Stimulated activated CD4-positive, alpha-beta T cell treated with anti-CD3 and anti-CD28 coated beads, TNF-alpha, amount 100 ng/mL, for 48 hours (primary cell): Measurements from ENCODE around the gene GRIFIN.
A peak's percentile ranks its signal among the peaks of the same experiment; 100 is the strongest.

ENCODE experiments used
- DNase-seq, 3 donors: peaks; one replicate each; pipeline ENCODE4 v3.0.0-alpha.2; 2020; ENCODE audit warnings: low read depth in 3 of 3

The GRIFIN gene, protein sequence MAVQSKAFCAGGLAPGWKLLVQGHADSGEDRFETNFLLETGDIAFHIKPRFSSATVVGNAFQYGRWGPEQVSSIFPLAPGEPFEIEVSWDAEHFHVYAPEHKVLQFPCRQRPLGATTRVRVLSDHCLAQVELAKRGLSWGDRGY

DNA sequence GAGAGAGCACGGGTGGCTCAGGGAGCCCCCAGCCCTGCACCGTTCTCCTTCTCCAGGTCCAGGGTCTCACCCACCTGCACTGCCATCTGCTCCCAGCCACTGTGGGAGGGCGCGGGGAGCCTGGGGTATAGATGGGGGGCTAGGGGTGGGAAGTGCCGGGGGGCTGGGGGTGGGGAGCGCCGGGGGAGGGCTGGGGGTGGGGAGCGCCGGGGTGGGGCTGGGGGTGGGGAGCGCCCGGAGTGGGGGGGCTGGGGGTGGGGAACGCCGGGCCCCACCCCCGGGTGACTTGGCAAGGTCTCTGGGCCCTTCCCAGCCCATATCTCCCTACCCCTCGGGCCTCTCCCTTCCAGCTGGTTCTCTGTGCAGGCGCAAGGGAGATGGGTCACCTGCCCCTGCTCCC lies at the start of gene GRIFIN:
GRIFIN (minus strand) TSS at position 101 of the 400 bp plus-strand sequence; CDS start at position 86, 15 bp downstream.
- no peak for DNase-seq

- no peak for DNase-seq
These were observed 48.8 kb upstream of the GRIFIN start for GRCh38 chr7:2524808-2525657.

- DNase-seq, result no peak
These were observed 48.0 kb upstream of the GRIFIN start for GRCh38 chr7:2523941-2524807.

DNA sequence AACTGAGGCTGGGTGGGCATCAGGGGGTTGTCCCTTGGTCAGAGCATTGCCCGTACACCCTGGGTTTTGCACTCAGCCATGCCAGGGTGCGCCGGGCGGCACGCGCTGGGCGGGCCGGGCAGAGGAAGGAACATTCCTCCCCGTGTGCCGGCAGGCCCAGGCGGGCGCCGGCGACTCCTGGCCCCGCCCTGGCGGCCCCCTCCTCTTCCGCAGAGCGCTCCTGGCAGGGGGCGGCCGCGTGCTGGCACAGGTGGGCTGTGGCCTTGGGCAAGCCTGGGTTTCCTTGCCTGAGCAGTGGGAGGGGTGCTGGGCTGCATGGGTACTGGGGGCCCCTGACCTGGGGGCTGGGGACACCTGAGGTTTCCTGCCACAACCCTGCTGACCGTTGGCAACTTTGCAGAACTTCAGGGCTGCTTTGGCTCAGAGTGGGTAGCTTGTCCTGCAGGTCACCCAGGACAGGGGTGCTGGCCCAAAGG lies 47.3 kb upstream of the GRIFIN start:
- no peak for DNase-seq

DNA sequence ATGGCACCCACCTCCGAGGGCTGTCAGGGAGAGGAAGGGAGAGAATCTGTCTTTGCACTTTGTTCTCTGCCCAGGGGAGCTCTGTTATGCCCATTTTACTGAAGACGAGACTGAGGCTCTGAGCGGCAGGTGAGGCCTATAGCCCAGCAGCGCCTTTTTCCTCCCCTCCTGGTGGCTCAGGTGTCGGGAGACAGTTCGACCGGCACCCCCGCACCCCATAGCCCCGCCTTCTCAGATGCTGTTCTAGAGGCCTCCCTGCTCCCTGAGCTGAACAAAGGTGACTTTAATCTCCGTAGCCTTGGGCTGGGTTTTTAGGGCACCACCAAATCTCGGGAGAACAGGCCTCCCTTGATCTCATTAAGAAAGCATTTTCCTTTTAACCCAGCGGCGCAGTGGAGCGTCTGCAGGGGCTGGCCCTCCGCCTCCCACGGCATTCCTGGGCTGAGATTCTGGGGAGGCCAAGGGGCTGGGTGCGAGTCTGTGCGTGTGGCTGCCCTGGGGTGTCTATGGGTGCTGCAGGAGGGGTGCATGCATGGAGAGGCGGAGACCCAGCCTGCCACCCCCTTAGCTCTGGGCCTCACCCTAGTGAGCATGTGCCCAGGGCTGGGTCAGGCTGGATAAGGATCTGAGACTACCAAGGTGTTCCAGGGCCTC lies 46.7 kb upstream of the GRIFIN start:
- no peak for DNase-seq

GRCh38 chr7:2521952-2522591 lies 45.9 kb upstream of the GRIFIN start:
- DNase-seq, result peak in 2 of 3 donors; percentile 41 to 68

- DNase-seq, result no peak
These were observed 45.1 kb upstream of the GRIFIN start for GRCh38 chr7:2521341-2521745.

GRCh38 chr7:2520761-2521290 lies 44.6 kb upstream of the GRIFIN start:
- DNase-seq, result no peak

- DNase-seq, result no peak
These were observed 44.0 kb upstream of the GRIFIN start for GRCh38 chr7:2520131-2520760.

DNA sequence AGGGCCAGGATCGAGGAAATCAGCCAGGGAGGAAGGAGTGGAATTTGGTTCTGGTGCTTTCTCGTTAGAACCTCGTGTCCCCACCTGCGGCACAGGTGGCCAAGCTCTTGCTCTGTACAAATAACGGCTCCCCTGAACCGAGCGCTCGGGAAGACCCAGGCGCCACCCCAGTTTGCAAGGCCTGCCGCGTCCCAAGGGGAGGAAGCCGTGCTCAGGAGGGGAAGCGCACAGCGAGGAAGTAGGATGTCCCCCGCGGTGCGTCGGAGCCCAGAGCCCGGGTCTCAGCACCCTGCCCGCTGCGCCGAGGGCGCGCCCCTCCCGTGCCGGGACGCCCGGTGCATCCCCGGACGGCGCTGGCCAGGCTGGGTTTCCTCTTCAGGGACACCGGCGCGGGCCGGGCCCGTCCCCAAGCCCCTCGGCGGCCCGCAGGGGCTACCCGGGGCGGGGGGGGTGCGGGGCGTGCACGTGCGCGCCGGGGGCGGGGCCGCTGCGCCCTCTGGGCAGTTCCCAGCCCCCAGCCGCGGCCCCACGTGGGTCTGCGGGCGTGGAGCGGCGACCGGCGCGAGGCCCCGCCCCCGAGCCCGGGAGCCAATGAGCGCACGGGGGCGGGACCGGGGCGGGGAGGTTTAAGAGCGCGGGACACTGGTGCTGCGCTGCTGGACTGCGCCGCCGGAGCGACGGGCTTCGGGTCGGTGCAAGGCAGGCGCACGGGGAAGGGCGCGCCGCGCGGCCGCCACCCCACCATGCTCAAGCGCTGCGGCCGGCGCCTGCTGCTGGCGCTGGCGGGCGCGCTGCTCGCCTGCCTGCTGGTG lies 43.1 kb upstream of the GRIFIN start, which contains the start of gene LFNG:
LFNG (plus strand) TSS at position 656 of the 812 bp plus-strand sequence; CDS start at position 744, 88 bp downstream.
- DNase-seq, result peak in 2 of 3 donors; percentile 60 to 81

- no peak for DNase-seq
These were observed 42.5 kb upstream of the GRIFIN start for GRCh38 chr7:2518737-2519118.

- DNase-seq, result no peak
These were observed 41.7 kb upstream of the GRIFIN start for GRCh38 chr7:2517678-2518507.

DNA sequence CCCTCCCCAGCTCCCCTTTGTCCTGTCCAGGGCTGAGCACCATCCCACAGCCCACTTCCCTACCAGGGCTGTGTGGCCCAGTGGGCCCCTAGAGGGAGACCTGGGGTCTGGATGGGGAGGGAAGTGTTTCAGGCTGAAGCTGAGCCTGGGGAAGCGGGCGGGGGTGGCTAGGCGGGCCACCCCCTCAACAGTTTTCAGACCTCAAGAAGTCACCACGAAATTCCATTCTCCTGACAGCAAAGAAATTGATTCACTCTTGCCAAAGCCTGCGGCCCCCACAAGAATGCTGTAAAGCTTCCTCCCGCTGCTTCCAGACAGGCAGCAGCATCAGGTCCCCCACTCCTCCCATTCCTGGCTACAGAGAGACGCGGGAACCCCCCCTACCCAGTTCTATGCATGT lies 40.8 kb upstream of the GRIFIN start:
- no peak for DNase-seq

GRCh38 chr7:2516194-2516555 lies 40.0 kb upstream of the GRIFIN start:
- no peak for DNase-seq

DNA sequence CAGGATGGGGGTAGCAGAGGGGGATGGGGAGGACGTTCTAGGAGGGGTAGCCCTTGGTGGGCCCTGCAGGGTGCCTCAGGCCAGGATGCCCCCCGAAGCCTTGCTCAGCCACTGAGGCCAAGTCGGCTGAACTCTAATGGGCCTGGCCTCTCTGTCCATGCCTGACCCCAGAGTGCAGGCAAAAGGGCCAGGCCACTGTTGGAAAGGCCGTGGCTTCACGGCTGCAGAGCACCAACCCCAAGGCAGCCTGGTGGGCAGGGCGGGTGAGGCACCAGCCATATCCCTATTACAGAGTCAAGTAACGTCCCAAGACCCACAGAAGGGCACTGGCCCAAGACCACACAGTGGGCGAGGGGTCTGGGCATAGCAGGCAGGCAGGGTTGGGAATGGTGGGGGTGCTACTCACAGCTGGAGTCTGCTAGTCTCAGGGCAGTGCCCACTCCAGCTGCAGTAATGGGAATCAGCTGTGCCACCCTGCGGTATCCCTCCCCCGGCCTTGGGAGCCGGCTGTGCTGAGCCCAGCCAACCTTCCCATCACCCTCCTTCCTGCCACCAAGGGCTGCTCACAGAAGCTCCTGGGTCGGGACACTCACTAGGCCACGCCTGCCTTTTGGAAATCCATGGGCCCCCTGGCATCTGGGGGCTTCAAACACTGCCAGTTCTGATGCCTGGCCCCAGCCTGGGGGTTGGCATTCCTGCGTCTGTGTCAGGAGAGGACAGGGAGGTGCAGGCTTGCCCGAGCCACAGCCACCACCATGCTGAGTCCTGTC lies 39.4 kb upstream of the GRIFIN start:
- DNase-seq, result no peak

DNA sequence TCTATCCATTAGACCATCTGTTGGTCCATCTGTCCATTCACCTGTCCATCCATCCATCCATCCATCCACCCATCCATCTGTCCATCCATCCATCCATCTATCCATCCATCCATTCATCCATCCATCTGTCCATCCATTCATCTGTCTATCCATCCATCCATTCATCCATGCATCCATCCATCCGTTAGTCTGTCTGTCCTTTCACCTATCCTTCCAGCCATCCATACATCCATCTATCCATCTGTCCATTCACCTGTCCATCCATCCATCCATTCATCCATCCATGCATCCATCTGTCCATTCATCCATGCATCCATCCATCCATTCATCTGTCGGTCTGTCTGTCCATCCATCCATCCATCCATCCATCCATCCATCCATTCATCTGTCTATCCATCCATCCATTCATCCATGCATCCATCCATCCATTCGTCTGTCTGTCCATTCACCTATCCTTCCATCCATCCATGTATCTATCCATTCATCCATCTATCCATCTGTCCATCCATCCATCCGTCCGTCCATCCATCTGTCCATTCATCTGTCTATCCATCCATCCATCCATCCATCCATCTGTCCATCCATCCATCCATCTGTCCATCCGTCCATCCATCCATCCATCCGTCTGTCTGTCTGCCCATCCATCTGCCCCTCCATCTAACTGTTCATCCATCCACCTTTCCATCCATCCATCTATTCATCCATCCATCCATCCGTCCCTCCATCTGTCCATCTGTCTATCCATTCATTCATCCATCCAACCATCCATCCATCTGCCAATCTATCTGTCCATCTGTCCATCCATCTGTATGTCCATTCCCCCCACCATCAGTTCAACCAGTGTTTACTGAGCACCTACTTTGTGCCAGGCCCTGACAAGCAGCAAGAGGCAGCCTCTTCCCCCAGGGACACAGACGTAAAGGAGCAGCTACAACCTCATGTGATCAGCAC lies 38.5 kb upstream of the GRIFIN start:
- no peak for DNase-seq

DNA sequence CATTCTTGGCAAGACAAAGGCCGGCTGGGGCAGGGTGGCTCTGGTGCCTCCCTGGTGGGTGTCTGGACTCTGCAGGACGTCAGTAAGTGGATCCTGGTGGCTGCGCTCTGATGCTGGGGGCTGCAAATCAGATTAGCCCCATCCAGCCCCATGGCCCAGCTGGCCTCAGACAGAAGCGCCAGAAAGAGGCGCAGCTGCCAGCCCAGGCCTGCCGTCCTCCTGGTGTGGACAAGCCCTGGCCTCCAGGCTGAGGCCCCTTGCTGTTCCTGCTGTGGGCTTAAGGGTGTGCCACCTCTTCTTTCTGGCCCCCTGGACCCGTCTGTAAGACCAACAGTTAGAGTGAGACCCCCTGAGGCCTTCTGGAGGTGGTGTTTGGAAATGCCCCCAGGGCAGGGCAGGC lies 37.5 kb upstream of the GRIFIN start:
- DNase-seq, result no peak
